NCI-H1105 (cell line): ENCODE data around the gene HNRNPH1.

ENCODE experiments used
- DNase-seq: peaks from one replicate; lab custom pipeline; 2025; lab: John Stamatoyannopoulos, UW

HNRNPH1 gene

GRCh38 chr5:179623906-179624741 is 653 bp upstream of the HNRNPH1 start:
- no peak for DNase-seq

GRCh38 chr5:179621551-179622214 is 1.8 kb downstream of the HNRNPH1 start:
- DNase-seq = no peak

- no peak for DNase-seq
Observed at GRCh38 chr5:179620703-179621350, 2.6 kb downstream of the HNRNPH1 start.

- DNase-seq = no peak
Observed at GRCh38 chr5:179620293-179620692, 3.2 kb downstream of the HNRNPH1 start.

- DNase-seq = no peak
Observed at GRCh38 chr5:179619776-179620175, 3.7 kb downstream of the HNRNPH1 start.

GRCh38 chr5:179618923-179619554 is 4.4 kb downstream of the HNRNPH1 start:
- no peak for DNase-seq

GRCh38 chr5:179617930-179618329 is 5.5 kb downstream of the HNRNPH1 start:
- DNase-seq = no peak

GRCh38 chr5:179616002-179616594 is 7.4 kb downstream of the HNRNPH1 start:
- no peak for DNase-seq

GRCh38 chr5:179615203-179615602 is 8.3 kb downstream of the HNRNPH1 start:
- DNase-seq = no peak

GRCh38 chr5:179614745-179615144 is 8.7 kb downstream of the HNRNPH1 start:
- no peak for DNase-seq

- no peak for DNase-seq
Observed at GRCh38 chr5:179613460-179614071, 9.9 kb downstream of the HNRNPH1 start.

GRCh38 chr5:179612577-179613459 is 10.7 kb downstream of the HNRNPH1 start:
- DNase-seq = no peak

GRCh38 chr5:179610903-179611265 is 12.6 kb downstream of the HNRNPH1 start:
- no peak for DNase-seq

- no peak for DNase-seq
Observed at GRCh38 chr5:179610109-179610902, 13.2 kb downstream of the HNRNPH1 start.

- no peak for DNase-seq
Observed at GRCh38 chr5:179609834-179610108, 13.7 kb downstream of the HNRNPH1 start.

- DNase-seq = no peak
Observed at GRCh38 chr5:179608131-179608581, 15.3 kb downstream of the HNRNPH1 start.

GRCh38 chr5:179607160-179607931 is 16.1 kb downstream of the HNRNPH1 start:
- DNase-seq = no peak

GRCh38 chr5:179606910-179607159 is 16.6 kb downstream of the HNRNPH1 start:
- DNase-seq = no peak

GRCh38 chr5:179606071-179606909 is 17.2 kb downstream of the HNRNPH1 start:
- DNase-seq = no peak
